ENCODE results near the gene AQP10. TPM values are rescaled to one million over a fixed set of nuclear protein-coding genes. Genes with fewer than 3 reads are reported as not detected.

AQP10 gene
- total and polyA plus RNA-seq, 9 of the 15 experiments (the other 6 are each of a cell fraction or from before 2014, with no cell fraction given): 0.37 to 9.7 (median 1.9) TPM

DNA sequence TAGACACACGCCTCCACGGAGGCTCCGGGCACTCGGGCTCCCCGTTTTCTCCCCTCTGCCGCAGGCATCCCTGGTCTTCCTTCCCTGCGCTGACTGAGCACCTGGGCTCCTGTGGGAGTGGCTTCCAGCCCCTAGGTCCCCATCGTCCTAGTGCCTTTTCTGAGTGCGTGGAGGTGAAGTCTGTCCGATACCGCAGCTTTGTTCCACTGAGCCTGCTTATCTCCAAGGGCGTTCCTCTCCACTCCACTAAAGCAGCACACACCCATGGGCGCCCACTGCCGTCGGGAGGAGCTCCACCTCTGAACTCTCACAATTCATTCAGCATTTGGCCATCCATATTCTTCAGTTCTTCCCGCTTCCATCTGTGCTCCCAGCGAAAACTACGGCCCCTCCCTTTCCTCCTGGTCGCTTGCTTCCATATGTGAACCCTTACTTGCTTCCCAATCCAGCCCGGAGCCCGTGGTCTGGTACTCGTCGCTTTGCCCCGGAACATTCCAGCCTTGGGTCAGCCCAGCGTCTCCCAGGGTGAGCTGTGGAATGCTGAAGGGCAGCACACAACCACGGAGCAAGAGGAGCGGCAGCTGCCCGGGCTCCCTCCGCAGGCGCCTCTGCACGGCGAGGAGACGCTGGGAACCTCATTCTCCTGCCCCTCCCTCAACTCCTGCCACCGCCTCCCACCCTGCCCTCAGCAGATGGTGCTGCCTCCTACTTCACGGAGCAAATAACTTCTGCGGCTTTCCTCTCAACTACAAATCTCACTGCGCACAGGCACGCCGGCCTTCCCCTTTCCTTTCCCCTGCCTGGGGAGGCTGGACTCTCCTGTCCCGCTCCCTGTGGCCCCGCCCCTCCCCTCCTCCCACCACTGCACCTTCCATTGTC, 31.9 kb downstream of the AQP10 start:
- Histone ChIP-seq H3K4me3 (peak overlapping the region; percentile 29), H3K27me3 (ENCODE audit: control insufficient read depth in 2 of 2, insufficient read depth in 2 of 2, low read length in 2 of 2) (no peaks in the 10 kb centered on the region), H3K9ac (ENCODE audit: insufficient read depth in 1 of 2, low read depth in 2 of 2, low read length in 2 of 2) (peak overlapping the region; percentile 24 to 74; a peak in 2 of 4 replicates), H4K20me1 (replicated peaks; ENCODE audit: control insufficient read depth, insufficient read depth, low read length) (0 out of 2 replicates have a peak, but pooled peaks cover 7% of the 10 kb centered on the region), H2AFZ (ENCODE audit: low read depth, low read length) (peak overlapping the region; percentile 89), H3K9me3 (replicated peaks; ENCODE audit: control insufficient read depth, insufficient read depth, low read depth, low read length) (no peaks in the 10 kb centered on the region), H3K79me2 (ENCODE audit: control insufficient read depth, insufficient read depth, low read length) (no peaks in the 10 kb centered on the region), H3K4me1 (replicated peaks in 1 of 2; ENCODE audit: control insufficient read depth in 2 of 2, insufficient read depth in 2 of 2, low read length in 2 of 2) (peaks cover 31 to 46% of the 10 kb centered on the region in 2 experiments), H3K27ac (ENCODE audit: extremely low read depth, low read depth, low read length) (peak overlapping the region; percentile 20; the same call in 2 of the 3 replicates), H3K36me3 (ENCODE audit: control insufficient read depth, insufficient read depth, low read length) (peaks cover 20% of the 10 kb centered on the region; the same call in 2 of the 3 replicates), H3K4me2 (ENCODE audit: insufficient read depth, low read length) (peak overlapping the region; percentile 81), H3K9me1 (ENCODE audit: control insufficient read depth, insufficient read depth, low read length) (no peaks in the 10 kb centered on the region)
- peak; percentile 62 to 87 (median 66) for DNase-seq (ENCODE audit: extremely low read depth in 1 of 4, low spot score in 3 of 4)
- CTCF ChIA-PET (ENCODE audit: low intra/inter-chr PET ratio): interaction anchor here (0.5 to 1.3 kb wide), 2 partner anchors 27 to 115 kb away, joined by 3 to 4 read pairs; no protein-coding TSS in a partner anchor
- POLR2A ChIA-PET: interaction anchor here (0.6 to 1.1 kb wide), 2 partner anchors 84 to 671 kb away, joined by 3 read pairs; no protein-coding TSS in a partner anchor
- intact Hi-C loops (cut with micrococcal nuclease): loop anchor here (5.0 kb wide), 2 partner anchors 54 to 166 kb away; partner anchors contain the start of gene IL6R
- no TSS peak for BruUV-seq (replicated peaks)
- ATAC-seq: peak; percentile 82
- WGBS (ENCODE audit: insufficient coverage, low coverage, missing lambda C conversion rate): under 1% methylated on average over 32 of the region's 41 CpGs
- peak; percentile 85 for FAIRE-seq
- in situ Hi-C loops (cut with MboI): no loop called here
- TF ChIP-seq THRA (IDR thresholded peaks at IDR 0.05) (no peak), RBBP5 (IDR thresholded peaks at IDR 0.05; ENCODE audit: borderline replicate concordance, insufficient read depth, low read length, poor library complexity, severe bottlenecking) (peak; percentile 67), SMARCA4 (IDR thresholded peaks at IDR 0.05) (peak; percentile 56), PHB (CRISPR knock-in tag; IDR thresholded peaks at IDR 0.05) (no peak), REST (IDR thresholded peaks at IDR 0.05; ENCODE audit: borderline replicate concordance) (no peak), REST (CRISPR knock-in tag; IDR thresholded peaks at IDR 0.05; ENCODE audit: low read depth) (0 out of 2 replicates have a peak, but pooled peaks have one; percentile 22), PCBP2 (IDR thresholded peaks at IDR 0.05; ENCODE audit: low read depth, low read length, poor library complexity, severe bottlenecking) (no peak), HDAC1 (IDR thresholded peaks at IDR 0.05) (peak in 1 of 2 experiments; percentile 31; a peak in 1 of 4 replicates)
- TF ChIP-seq, protein P1, sequence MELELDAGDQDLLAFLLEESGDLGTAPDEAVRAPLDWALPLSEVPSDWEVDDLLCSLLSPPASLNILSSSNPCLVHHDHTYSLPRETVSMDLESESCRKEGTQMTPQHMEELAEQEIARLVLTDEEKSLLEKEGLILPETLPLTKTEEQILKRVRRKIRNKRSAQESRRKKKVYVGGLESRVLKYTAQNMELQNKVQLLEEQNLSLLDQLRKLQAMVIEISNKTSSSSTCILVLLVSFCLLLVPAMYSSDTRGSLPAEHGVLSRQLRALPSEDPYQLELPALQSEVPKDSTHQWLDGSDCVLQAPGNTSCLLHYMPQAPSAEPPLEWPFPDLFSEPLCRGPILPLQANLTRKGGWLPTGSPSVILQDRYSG (tag; conservative IDR thresholded peaks at IDR 0.05; ENCODE audit: low read depth): no peak
